ENCODE measurements around the gene MIEN1. TPM values are rescaled to one million over a fixed set of nuclear protein-coding genes. Genes with fewer than 3 reads are reported as not detected.
A peak's percentile ranks its signal among the peaks of the same experiment; 100 is the strongest.

The MIEN1 gene
- total and polyA plus RNA-seq, 2 of the 13 experiments (the other 11 are each of a cell fraction or from before 2014, with no cell fraction given), result 40.6 to 56.6 TPM

DNA sequence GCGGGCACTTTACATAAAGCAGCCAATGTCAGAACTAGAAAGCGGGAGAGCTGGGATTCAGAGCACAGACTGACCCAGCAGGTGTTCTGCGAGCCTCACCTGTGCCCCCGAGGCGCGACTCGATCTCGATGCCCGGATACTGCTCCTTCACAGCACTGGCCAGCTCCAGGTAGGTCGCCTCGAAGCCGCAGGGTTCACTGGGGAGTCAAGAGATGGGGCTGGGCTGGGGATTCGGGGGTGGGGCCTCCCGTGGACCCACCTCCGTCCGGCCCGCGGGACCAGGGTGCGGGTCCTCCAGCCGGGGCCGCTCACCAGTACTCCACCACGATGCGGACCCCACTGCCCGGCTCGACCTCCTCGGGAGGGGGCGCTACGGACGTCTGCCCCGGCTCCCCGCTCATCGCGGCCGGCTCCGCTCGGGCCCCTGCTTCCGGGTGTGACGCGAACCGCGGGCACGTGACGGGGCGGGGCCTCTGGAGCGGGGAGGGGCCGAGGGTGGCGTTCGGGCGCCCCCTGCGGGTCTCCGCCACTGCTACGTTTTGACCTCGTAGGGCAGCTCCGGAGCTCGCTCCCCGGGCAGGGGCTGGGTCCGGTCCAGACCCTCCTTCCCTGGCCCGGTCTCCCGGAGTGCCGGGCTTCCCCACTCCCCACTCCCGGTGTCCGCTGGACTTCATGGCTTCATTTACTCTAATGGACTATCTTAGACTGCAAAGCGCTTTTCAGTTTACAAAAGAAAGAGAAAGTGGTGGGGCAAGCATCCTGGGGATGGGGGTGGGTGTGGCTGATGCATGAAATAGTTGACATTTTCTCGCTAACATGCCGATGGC, at the start of gene MIEN1 (continued):
- TF ChIP-seq, protein P1, sequence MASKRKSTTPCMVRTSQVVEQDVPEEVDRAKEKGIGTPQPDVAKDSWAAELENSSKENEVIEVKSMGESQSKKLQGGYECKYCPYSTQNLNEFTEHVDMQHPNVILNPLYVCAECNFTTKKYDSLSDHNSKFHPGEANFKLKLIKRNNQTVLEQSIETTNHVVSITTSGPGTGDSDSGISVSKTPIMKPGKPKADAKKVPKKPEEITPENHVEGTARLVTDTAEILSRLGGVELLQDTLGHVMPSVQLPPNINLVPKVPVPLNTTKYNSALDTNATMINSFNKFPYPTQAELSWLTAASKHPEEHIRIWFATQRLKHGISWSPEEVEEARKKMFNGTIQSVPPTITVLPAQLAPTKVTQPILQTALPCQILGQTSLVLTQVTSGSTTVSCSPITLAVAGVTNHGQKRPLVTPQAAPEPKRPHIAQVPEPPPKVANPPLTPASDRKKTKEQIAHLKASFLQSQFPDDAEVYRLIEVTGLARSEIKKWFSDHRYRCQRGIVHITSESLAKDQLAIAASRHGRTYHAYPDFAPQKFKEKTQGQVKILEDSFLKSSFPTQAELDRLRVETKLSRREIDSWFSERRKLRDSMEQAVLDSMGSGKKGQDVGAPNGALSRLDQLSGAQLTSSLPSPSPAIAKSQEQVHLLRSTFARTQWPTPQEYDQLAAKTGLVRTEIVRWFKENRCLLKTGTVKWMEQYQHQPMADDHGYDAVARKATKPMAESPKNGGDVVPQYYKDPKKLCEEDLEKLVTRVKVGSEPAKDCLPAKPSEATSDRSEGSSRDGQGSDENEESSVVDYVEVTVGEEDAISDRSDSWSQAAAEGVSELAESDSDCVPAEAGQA (IDR thresholded peaks at IDR 0.05; ENCODE audit: low read depth), result 0 out of 2 replicates have a peak, but pooled peaks have one; percentile 32
- TF ChIP-seq, protein P1 (CRISPR knock-in tag; IDR thresholded peaks at IDR 0.05; ENCODE audit: borderline replicate concordance), result no peak
- TF ChIP-seq ZNF496 (CRISPR knock-in tag; IDR thresholded peaks at IDR 0.05; ENCODE audit: insufficient replicate concordance) (no peak), ZMYM4 (CRISPR knock-in tag; IDR thresholded peaks at IDR 0.05) (peak; percentile 97), HHEX (CRISPR knock-in tag; IDR thresholded peaks at IDR 0.05) (no peak), ZNF567 (CRISPR knock-in tag; IDR thresholded peaks at IDR 0.05; ENCODE audit: borderline replicate concordance) (peak; percentile 51; the same call in 1 of the 2 replicates), PHF8 (CRISPR knock-in tag; IDR thresholded peaks at IDR 0.05) (peak; percentile 90), NFYB (CRISPR knock-in tag; IDR thresholded peaks at IDR 0.05) (peak; percentile 34), ADNP (CRISPR knock-in tag; IDR thresholded peaks at IDR 0.05) (0 out of 2 replicates have a peak, but pooled peaks have one; percentile 53), HNRNPUL1 (IDR thresholded peaks at IDR 0.05; ENCODE audit: low read depth, low read length) (peak; percentile 80; the same call in 1 of the 2 replicates), HDAC2 (CRISPR knock-in tag; IDR thresholded peaks at IDR 0.05) (peak; percentile 84), PHB2 (IDR thresholded peaks at IDR 0.05; ENCODE audit: partially characterized antibody) (no peak)
- TF ChIP-seq, protein P2, sequence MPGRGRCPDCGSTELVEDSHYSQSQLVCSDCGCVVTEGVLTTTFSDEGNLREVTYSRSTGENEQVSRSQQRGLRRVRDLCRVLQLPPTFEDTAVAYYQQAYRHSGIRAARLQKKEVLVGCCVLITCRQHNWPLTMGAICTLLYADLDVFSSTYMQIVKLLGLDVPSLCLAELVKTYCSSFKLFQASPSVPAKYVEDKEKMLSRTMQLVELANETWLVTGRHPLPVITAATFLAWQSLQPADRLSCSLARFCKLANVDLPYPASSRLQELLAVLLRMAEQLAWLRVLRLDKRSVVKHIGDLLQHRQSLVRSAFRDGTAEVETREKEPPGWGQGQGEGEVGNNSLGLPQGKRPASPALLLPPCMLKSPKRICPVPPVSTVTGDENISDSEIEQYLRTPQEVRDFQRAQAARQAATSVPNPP (CRISPR knock-in tag; IDR thresholded peaks at IDR 0.05), result peak; percentile 92; the same call in 1 of the 2 replicates
- TF ChIP-seq, protein P3, sequence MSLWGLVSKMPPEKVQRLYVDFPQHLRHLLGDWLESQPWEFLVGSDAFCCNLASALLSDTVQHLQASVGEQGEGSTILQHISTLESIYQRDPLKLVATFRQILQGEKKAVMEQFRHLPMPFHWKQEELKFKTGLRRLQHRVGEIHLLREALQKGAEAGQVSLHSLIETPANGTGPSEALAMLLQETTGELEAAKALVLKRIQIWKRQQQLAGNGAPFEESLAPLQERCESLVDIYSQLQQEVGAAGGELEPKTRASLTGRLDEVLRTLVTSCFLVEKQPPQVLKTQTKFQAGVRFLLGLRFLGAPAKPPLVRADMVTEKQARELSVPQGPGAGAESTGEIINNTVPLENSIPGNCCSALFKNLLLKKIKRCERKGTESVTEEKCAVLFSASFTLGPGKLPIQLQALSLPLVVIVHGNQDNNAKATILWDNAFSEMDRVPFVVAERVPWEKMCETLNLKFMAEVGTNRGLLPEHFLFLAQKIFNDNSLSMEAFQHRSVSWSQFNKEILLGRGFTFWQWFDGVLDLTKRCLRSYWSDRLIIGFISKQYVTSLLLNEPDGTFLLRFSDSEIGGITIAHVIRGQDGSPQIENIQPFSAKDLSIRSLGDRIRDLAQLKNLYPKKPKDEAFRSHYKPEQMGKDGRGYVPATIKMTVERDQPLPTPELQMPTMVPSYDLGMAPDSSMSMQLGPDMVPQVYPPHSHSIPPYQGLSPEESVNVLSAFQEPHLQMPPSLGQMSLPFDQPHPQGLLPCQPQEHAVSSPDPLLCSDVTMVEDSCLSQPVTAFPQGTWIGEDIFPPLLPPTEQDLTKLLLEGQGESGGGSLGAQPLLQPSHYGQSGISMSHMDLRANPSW (CRISPR knock-in tag; IDR thresholded peaks at IDR 0.05; ENCODE audit: borderline replicate concordance), result peak; percentile 82; the same call in 1 of the 2 replicates
- TF ChIP-seq, protein P4, sequence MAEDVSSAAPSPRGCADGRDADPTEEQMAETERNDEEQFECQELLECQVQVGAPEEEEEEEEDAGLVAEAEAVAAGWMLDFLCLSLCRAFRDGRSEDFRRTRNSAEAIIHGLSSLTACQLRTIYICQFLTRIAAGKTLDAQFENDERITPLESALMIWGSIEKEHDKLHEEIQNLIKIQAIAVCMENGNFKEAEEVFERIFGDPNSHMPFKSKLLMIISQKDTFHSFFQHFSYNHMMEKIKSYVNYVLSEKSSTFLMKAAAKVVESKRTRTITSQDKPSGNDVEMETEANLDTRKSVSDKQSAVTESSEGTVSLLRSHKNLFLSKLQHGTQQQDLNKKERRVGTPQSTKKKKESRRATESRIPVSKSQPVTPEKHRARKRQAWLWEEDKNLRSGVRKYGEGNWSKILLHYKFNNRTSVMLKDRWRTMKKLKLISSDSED (CRISPR knock-in tag; IDR thresholded peaks at IDR 0.05), result no peak

Measured in HepG2 (cell line).